Astrocyte (in vitro differentiated cells and primary cell): Measurements from ENCODE around the gene NOVA1.

ENCODE experiments used
- CTCF ChIP-seq: IDR thresholded peaks from 2 replicates; pipeline ENCODE4 v1.5.1; 2011; ENCODE audit warnings: low read depth, mild to moderate bottlenecking, inconsistent platforms, low read length, moderate library complexity; ENCODE audit not compliant: insufficient read depth
- EZH2 ChIP-seq: IDR thresholded peaks from 2 replicates; pipeline ENCODE4 v1.6.1; 2012; ENCODE audit warnings: mild to moderate bottlenecking, low read length, inconsistent platforms; ENCODE audit not compliant: insufficient read depth

- TF ChIP-seq CTCF, result no peak
- TF ChIP-seq EZH2, result no peak
Measured at GRCh38 chr14:26486922-26487321, 110.9 kb downstream of the NOVA1 start.
